PFSK-1 (cell line): ENCODE results near the gene PNPLA7.

ENCODE experiments used
- FOXP2 ChIP-seq: optimal IDR thresholded peaks from 2 replicates; pipeline ENCODE3; 2011; ENCODE audit warnings: borderline replicate concordance, control low read depth, inconsistent platforms; ENCODE audit not compliant: insufficient read depth; ENCODE audit errors: extremely low read length, extremely low read depth
- POLR2AphosphoS5 ChIP-seq: IDR thresholded peaks from 2 replicates; pipeline ENCODE4 v1.6.1; 2012; ENCODE audit warnings: low read depth, mild to moderate bottlenecking, control low read depth, low read length, moderate library complexity
- REST ChIP-seq, 2 experiments: IDR thresholded peaks; 2 replicates each; pipeline versions ENCODE4 v1.6.1 to v1.8.0; 2011 to 2012; ENCODE audit warnings: low read depth in 2 of 2, low read length in 2 of 2, control low read depth in 1 of 2, inconsistent platforms in 1 of 2, mild to moderate bottlenecking in 1 of 2, moderate library complexity in 1 of 2; ENCODE audit not compliant: insufficient read depth in 1 of 2
- SIN3A ChIP-seq: IDR thresholded peaks from 2 replicates; pipeline ENCODE4 v1.6.1; 2012; ENCODE audit warnings: mild to moderate bottlenecking, low read length, moderate library complexity, borderline replicate concordance; ENCODE audit not compliant: insufficient read depth
- TAF1 ChIP-seq: IDR thresholded peaks from 2 replicates; pipeline ENCODE4 v1.6.1; 2012; ENCODE audit warnings: low read length, control low read depth, borderline replicate concordance; ENCODE audit not compliant: insufficient read depth

DNA sequence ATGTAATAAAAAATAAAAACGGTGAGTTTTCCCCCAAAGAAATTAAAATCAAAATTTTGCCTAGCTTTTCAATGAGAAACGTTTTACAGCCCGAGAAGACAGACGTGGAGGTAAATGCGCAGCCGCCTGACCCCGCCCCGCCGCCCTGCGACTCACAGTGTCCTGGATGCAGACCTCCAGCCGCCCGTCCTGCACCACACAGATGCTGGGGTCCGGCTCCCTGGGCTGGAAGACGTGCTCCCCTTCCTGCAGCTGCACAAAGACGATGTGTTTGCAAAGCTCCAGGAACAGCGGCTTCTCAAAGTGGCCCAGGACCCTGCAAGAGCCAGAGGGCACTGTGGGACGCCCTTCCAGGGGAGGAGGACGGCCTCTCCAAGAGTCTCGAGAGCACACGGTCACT is 7.7 kb downstream of the PNPLA7 start:
- TF ChIP-seq SIN3A (no peak), POLR2AphosphoS5 (no peak), REST (IDR thresholded peaks at IDR 0.05; ENCODE audit: insufficient read depth in 1 of 2, low read depth in 2 of 2, low read length in 2 of 2) (no peak), TAF1 (no peak), FOXP2 (no peak)
